DMS53 treated with DMSO at 0.1 percent for 48 hours (cell line): ENCODE results near the gene LUZP1.

Source experiments
- DNase-seq: peaks from one replicate; lab custom pipeline; 2025; ENCODE audit not compliant: unreplicated experiment; lab: John Stamatoyannopoulos, UW

LUZP1 gene

GRCh38 chr1:23035823-23036452 is 132.7 kb downstream of the LUZP1 start:
- no peak for DNase-seq
